22Rv1 (cell line): ENCODE results near the gene MORC2.

Source experiments
- ZFX ChIP-seq: fragments of 450-650 bp; IDR thresholded peaks from 2 replicates; pipeline ENCODE4 v1.6.1; 2017; ENCODE audit warnings: antibody characterized with exemption, borderline replicate concordance
- TF ChIP-seq, protein P1 (sequence below): fragments of 450-650 bp; IDR thresholded peaks from 2 replicates; pipeline ENCODE4 v1.5.1; 2017; ENCODE audit warnings: mild to moderate bottlenecking

DNA sequence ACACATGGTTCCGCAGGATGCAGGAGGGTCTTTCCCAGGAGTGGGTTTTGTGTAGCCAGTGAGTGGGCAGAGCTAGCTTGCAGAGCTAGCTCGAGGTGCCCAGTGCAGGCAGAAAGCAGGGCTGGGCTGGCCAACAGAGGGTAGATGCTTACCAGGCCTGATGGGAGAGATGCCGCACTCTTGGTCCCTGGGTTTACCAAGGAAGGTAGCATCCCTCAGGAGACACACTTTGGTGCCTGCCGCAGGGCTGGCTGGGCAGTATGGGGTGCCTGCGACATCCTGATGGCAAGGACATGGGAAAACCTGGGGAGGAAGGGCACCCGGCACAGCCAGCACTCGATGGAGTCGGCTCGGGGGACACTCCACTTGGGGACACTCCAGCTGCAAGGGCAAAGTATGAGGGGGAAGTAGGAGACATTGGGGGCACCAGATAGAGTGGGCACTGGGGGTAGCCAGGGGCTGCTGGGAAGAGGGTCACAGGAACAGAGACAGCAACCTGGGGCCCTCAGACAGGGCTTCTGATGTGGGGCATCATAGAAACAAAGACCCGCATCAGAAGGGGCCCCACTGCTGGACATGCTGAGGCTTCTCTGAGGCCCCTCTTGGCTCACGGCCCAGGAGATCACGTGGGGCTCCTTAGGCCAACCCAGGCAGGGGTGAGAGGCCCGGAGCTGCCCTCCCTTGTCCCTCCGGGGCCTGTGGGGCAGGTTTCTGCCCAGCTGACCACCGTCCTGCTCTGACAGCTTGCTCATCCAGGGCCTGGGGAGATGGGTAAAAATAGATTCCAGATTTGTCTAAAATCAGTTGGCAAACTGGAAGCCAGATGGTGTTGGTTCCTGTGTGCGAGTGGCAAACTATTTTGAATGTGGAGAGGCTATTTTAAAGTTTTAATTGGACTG is 89.8 kb downstream of the MORC2 start:
- TF ChIP-seq, protein P1, sequence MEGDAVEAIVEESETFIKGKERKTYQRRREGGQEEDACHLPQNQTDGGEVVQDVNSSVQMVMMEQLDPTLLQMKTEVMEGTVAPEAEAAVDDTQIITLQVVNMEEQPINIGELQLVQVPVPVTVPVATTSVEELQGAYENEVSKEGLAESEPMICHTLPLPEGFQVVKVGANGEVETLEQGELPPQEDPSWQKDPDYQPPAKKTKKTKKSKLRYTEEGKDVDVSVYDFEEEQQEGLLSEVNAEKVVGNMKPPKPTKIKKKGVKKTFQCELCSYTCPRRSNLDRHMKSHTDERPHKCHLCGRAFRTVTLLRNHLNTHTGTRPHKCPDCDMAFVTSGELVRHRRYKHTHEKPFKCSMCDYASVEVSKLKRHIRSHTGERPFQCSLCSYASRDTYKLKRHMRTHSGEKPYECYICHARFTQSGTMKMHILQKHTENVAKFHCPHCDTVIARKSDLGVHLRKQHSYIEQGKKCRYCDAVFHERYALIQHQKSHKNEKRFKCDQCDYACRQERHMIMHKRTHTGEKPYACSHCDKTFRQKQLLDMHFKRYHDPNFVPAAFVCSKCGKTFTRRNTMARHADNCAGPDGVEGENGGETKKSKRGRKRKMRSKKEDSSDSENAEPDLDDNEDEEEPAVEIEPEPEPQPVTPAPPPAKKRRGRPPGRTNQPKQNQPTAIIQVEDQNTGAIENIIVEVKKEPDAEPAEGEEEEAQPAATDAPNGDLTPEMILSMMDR: no peak
- TF ChIP-seq ZFX: no peak
